HG02981 (cell line): ENCODE measurements around the gene GNG14.
"Not testable (repeated sequence)": the region's sequence is repeated elsewhere in the genome, so short reads cannot be mapped to it uniquely, and the experiment has no call there.

Experiments used
- ATAC-seq: cut with Tn5 transposase; IDR thresholded peaks from one replicate; pipeline ENCODE4 v1.9.1; 2021; ENCODE audit warnings: mild to moderate bottlenecking, moderate library complexity; ENCODE audit not compliant: unreplicated experiment

The GNG14 gene

DNA sequence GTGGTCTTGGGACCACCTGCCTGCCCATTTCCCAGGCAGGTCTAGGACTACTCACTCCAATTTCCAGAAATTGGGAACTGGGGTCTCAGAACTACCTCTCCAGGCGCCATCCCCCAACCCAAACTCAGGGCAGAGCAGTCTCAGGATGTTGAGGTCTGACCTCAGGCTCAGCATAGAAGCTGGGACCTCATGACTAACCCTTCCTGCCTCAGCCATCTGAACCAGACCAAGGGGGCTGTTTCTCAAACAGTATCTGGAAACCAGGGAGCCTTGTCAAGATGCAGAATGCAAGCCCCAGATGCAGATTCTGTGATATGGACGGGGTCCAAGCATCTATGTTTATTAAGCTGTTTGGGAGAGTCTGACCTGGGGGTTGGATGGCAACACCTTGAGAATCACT is 7.3 kb downstream of the GNG14 start:
- ATAC-seq = no peak

DNA sequence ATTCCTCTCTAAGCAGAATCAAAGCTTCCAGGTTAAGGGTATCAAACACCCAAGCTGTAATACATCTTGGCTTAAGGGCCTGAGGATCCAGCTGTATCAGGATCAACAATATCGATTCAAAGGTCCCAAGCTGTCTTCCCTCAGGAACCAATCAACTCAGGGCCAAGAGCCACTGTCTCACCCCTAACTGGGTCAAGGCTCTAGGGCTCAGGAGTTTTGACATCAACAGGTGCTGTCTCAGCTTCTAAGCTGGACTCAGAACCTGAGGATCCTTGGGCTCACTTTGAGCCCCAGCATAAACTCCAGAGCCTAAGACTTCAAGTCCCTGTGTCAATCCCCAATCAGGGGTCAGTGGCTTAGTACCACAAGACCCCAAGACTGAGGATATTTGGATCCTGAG is 7.7 kb downstream of the GNG14 start:
- no peak for ATAC-seq

DNA sequence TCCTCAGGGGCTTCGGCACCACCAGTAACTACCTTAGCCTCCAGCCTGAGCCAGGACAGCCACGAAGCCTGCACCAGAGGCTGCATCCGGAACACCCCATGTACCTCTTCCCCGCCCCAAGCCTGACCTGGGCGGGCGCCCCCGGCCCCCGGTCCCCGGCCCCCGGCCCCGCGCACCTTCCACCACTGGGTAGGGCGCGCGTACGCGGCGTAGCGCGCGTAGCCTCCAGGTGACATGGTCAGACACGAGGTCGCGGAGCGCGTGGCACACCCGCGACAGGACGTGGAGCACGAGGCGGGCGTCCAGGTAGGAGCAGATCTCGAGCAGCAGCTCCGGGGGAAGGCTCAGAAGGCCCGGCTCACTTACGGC is 8.2 kb downstream of the GNG14 start:
- peak; percentile 6 for ATAC-seq

DNA sequence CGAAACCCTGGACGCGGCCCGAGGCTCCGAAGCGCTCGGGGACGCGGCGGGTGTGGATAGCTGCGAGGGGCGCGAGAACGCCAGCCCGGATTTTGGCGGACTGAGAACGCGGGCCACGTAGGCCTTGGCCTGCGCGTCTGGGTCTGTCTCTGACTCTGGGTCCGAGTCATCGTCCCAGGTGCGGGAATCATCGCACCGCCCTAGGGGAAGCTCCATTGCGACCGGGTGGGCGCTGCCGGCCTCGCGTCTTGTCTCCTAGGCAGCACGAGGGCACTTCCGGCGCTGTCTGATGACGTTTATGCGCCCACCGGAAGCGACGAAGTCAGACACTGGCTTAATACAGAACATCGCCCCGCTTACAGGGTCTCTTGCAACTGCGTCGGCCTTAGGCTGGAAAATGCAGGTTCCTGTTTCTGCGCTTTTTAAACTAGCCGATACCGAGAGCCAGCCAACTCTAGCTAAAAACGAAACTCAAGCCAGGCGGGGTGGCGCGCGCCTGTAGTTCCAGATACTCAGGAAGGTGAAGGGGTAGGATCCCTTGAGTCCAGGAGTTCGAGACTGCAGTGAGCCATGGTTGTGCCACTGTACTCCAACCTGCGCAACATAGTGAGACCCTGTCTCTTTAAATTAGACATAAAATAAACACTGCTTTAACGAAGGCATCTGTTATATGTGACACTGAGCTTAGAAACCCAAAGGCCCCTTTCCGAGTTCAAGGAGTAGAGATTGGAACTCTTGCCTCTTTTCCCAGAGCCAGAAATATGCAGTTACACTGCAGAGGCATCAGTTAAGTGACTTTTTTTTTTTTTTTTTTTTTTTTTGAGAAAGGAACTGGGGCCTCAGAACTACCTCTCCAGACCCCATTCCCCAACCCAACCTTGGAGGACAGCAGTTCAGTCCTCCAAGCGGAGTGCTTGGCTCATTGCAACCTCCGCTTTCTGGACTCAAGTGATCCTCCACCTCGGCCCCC is 8.9 kb downstream of the GNG14 start, which contains the start of gene FBXW9:
Gene FBXW9, minus strand, starts transcription at position 266 of the 970 bp plus-strand sequence. Its CDS starts 50 bp downstream, at position 216.
- ATAC-seq = peak; percentile 83

DNA sequence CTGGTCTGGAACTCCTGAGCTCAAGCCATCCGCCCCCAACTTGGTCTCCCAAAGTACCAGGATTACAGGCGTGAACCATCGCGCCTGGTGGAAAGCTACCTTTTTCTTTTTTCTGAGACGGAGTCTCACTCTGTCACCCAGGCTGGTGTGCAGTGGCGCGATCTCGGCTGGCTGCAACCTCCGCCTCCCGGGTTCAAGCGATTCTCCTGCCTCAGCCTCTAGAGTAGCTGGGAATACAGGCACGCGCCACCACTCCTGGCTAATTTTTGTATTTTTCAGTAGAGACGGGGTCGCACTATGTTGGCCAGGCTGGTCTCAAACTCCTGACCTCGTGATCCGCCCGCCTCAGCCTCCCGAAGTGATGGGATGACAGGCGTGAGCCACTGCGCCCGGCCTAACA is 9.6 kb downstream of the GNG14 start:
- not testable (repeated sequence) for ATAC-seq

DNA sequence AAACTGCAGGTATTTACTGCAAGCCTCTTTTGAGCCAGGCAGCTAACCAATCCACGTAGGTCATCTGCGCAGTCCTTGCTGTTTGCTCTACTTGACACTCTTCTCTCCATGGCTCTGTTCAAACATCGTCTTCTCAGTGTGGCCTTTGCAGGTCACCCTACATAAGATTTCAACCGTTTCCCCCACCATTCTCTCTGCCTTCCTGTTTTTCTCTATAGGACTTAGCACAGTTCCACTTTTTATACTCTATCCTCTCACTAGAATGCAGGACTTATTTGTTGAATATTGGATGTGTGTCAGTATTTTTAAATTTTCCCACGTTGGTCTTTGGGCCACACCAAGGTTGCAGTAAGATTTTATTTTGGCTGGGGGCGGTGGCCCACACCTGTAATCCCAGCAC is 10.3 kb downstream of the GNG14 start:
- no peak for ATAC-seq

DNA sequence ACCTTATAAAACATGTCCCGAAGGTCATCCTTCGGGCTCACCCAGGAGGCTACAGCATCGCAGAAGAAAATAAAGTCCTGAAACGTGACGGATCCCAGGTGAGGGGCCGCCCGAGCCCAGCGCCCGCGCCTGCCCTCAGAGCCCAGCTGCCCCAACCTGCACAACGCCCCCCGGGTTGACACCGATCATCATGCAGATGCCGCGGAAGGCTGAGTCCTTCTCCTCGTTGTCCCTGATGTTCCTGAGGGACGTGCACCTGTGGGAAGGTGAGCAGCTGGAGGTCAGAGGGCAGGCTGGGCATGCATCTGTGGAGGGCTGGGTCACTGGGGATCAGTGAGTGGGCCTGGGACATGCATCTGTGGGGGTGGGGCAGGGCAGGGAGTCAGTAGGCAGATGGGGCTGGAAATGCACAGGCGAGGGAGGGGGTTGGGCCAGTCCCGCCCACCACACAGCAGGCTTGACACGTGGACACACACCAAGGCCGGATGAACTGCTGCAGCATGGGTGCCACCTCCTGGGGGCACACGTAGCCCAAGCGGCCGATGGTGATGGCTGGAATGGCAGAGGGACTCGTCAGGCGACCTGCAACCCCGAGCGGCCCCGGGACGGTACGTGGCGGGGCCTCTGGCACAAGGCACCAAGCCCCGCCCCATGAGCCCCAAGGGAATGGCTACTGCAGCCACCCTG is 13.9 kb downstream of the GNG14 start:
- ATAC-seq = no peak

DNA sequence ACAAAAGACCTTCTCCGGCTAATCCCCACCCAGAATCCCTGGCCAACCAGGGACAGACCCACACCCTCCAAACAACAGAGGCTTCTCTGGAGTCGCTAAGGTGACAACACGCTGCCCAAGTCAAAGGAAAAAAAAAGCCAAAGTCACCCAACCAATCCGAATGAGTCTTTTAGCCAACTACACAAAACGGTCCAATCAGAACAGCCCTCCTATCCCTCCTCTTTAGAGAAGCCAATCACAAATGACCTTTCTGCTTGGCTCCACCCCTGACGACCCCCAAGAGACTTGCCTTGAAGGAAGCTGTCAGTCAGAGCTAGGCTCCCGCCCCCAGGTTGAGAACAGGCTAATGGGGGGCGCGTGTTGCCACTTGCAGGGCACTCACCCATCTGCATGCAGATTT is 15.2 kb downstream of the GNG14 start:
- ATAC-seq = no peak

DNA sequence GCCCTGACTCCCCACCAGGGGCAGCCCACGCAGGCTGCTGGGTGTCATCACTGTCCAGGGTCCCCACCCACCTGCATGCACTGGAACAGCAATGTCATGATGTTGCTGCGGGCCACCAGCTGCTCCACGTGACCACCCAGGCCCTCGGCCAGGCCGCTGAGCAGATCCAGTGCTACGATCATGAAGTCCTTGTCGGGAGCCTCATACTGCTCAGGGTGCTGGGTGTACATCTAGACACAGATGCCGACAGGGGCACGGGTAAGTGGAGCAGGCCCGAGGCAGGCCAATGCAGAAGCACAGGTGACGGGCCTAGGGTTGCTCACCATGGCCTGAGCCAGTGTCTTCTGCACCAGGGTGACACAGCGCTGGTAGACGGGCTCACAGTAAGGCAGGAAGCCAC is 17.4 kb downstream of the GNG14 start:
- ATAC-seq = no peak

DNA sequence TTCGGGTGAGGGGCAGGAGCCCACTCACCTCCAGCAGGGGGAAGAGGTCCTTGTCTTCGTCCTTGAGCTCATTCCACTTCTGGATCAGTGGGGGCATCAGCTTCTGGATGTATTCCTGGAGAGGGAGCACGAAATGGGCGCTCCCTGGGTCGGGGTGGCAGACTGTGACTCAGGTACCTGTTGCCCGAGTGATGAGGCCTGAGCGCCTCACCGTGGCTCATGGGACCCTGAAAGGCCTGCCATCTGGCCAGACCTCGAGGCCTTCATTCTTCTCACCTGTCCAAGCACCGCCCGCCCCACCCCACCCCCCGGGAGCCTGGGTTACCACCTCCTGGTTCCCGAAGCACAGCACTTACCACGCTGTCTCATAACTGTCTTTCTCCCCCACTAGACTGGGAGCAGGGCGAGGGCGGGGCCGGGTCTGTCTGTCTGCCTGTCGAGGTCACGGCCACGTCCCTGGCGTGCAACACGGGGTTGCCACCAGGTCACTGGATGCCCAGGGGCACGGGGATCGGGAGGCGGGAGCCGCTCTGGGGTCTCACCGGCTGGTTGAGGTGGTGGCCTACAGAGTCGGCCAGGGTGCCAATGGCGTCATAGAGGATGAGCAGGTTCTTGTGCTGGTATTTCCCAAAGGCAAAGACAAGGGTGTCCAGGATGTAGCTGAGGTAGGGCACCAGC is 18.0 kb downstream of the GNG14 start:
- ATAC-seq = no peak

DNA sequence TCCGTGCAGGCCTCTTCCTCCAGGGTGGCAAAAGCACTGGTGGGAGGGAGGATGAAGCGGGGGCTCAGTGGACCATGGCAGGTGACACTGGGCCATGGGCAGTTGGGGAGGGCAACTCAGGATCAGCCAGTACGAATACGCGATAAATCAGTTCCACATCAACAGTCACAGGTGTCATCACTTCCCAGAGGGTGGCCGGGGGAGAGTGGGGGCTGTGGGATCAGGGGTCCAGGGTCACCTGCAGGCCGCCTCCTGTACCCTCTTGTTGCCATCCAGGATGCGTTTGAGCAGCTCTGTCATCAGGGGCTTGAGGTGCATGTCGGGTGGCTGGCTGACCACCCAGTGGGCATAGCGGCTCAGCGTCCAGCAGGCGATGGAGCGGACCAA is 18.5 kb downstream of the GNG14 start:
- ATAC-seq = no peak

DNA sequence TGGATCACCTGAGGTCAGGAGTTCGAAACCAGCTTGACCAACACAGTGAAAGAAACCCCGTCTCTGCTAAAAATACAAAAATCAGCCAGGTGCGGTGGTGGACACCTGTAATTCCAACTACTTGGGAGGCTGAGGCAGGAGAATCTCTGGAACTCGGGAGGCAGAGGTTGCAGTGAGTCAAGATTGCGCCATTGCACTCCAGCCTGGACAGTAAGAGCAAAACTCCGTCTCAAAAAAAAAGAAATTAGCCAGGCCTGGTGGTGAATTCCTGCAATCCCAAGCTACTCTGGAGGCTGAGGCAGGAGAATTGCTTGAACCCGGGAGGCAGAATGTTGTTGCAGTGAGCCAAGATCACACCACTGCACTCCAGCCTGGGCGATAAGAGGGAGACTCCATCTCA is 20.8 kb downstream of the GNG14 start:
- no peak for ATAC-seq

DNA sequence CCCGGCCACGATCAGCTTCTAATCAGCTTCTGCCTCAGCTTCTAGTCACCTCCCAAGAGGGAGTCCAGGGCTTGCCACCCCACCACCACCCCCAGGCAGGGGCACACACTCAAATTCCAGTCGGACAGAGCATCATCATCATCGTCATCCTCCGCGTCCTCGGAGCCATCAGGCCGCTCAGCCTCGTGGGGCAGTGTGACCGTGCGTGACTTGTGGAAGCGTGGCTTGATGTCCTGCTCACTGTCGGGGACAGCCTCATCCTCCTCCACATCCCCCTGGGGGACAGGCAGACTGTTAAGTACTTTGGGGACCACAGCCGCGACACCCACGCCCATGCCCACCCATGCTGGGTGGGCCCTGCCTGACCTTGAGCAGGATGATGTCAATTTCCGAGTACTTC is 23.4 kb downstream of the GNG14 start:
- ATAC-seq = no peak

DNA sequence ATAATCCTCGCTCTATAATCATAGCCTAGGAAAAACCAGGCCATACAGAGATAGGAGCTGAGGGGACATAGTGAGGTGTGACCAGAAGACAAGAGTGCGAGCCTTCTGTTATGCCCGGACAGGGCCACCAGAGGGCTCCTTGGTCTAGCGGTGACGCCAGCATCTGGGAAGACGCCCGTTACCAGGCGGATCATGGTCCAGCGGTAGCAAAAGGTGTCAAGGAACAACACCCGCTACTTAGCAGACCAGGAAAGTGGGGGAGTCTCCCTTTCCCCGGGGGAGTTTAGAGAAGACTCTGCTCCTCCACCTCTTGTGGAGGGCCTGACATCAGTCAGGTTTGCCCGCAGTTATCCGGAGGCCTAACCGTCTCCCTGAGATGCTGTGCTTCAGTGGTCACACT is 24.3 kb downstream of the GNG14 start:
- not testable (repeated sequence) for ATAC-seq

DNA sequence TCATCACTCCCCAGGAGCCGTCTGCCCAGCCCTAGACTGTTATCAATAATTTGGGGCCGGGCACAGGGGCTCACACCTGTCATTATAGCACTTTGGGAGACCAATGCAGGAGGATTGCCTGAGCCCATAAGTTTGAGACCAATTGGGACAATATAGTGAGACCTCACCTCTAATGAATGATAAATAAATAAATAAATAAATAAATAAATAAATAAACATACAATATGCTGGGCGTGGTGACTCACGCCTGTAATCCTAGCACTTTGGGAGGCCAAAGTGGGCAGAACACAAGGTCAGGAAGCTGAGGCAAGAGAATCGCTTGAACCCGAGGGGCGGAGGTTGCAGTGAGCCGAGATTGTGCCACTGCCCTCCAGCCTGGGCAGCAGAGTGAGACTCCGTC is 25.5 kb downstream of the GNG14 start:
- ATAC-seq = not testable (repeated sequence)

DNA sequence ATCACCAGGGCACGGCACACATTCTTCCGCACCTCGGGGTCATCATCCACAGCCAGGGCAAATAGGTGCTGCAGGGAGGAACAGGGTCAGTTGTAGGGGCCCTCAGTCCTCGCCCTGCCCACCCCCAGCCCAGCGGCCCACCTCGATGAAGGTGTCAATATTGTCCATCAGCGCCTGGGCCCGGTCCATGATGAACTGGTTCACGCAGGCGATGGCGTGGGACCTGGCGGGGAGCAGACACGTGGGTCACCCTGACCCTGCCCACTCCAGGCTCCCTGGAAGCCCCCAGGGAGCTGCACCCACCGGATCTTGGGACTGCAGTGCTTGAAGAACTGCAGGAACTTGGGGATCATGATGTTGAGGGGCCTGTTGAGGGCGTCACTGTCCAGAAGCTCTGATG is 27.3 kb downstream of the GNG14 start:
- ATAC-seq = no peak

DNA sequence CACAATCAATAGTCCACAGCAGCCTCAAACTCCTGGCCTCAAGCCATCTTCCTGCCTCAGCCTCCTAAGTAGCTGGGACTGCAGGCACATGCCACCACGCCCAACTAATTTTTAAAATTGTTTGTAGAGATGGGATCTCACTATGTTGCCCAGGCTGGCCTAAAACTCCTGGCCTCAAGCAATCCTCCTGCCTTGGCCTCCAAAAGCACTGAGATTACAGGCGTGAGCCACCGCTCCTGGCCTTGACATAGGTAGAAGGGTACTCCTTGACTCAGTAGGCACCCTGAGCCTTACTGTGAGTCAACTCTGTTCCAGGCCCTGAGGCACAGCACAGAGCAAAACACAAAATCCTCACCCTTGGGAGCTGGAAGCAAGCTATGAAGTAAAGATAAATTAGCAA is 28.1 kb downstream of the GNG14 start:
- no peak for ATAC-seq

DNA sequence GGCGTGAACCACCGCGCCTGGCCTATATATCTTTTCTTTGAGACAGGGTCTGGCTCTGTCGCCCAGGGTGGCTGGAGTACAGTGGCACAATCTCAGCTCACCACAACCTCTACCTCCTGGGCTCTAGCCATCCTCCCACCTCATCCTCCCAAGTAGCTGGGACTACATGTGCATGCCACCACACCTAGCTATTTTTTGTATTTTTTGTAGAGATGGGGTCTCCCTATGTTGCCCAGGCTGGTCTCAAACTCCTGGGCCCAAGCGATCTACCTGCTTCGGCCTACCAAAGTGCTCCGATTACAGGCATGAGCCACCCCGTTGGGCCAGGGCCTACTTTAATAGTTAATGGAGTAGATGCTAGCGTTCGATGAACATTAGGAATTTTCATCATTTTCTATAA is 32.5 kb downstream of the GNG14 start:
- no peak for ATAC-seq

DNA sequence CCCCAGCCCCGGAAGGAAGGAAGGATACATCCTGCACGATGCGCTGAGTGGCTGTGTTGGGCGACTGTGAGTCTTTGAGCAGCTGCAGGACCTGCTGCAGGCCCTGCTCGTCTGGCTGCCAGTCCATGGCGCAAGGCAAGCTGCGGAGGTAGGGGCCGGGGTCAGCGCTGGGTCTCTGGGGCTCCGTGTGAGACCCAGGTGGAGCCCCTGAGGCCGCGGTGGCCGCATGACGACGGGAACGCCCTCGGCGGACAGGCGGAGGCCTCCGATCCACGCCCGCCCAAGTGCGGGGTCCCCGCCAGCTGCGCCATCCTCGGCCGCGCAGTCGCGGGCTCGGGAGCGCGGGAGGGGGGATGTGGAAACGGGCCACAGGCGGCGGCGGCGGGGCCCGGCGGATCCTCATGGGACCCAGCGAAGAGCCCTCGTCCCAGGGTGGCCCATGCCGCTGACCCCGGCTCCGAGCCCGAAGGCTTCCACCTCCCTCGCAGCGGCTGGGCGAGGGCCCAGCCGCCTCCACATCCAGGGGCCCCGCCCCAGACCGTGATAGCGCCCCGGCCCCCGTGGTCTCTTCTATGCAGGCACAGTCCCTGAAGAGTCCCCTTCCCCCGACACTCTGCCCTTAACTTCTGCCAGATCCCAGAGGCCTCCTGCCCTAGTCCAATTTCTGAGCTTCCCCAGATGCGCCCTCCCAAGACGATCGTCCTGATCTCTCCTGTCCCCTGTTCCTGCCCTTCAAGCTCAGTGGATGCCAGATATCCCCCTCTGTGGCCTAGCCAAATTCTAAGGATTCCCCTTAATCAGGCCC is 33.3 kb downstream of the GNG14 start:
- ATAC-seq = no peak

DNA sequence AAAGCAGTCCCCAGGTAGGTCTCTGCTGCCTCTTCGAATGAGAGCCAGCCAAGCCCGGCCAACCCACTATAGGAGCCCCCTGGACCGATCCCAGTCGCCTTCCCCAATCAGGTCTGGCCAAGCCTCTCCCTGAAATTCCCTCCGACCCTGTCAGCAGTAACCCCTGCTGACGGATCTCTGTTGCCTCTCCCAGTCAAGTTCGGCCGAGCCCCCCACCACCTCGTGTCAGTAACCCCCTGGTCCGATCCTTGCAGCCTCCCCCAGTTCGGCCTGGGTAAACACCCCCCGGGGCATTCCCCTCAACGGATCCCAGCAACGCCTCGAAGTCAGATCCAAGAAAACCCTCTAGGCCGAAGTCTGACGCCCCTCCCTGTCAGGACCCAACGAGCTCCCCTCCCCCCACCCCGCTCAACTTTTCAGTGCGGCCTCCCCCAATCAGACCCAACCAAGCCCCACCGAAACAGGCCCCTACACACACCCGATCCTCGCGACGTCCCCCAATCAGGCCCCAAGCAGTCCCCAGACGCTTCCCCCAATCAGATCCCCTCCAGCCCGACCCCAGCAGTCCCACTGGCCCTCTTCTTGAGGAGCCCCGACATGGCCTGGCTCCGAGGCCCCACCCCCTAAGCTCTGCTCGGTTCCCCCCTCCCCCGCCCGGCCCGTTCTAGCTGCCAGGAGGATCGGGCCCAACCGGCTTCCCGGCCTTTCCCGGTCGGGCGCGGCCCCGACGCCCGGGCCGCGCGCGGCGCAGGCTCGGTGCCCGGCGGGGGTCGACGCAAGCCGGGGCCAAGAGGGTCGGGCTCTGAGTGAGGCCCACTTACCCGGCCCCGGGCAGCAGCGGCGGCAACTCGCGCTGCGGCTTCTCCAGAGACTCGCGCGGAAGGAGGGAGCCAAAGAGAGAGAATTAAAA is 34.1 kb downstream of the GNG14 start:
- ATAC-seq = peak; percentile 15
